Activated CD4-positive, alpha-beta memory T cell treated with anti-CD3 and anti-CD28 coated beads, Interleukin-2, amount 10 ng/mL, durations not matched to agents 7 days and 5 days (primary cell): ENCODE measurements around the gene IRF2. TPM values are rescaled to one million over a fixed set of nuclear protein-coding genes. Genes with fewer than 3 reads are reported as not detected.

ENCODE experiments used
- CTCF ChIA-PET: fragments of 350-600 bp; sonication (Branson Sonifier 250); formaldehyde crosslinking; loops from one replicate; lab custom pipeline; 2021; ENCODE audit warnings: antibody characterized with exemption, inconsistent platforms; lab: Charles Lee
- POLR2A ChIA-PET: fragments of 350-600 bp; sonication (Branson Sonifier 250); formaldehyde crosslinking; loops from one replicate; lab custom pipeline; 2021; ENCODE audit warnings: antibody characterized with exemption; lab: Charles Lee
- DNase-seq: peaks from one replicate; pipeline ENCODE4 v3.0.0-alpha.2; 2020
- H3K27ac Mint-ChIP-seq: one replicate; pipeline ENCODE4 v1.8.0; 2021; ENCODE audit warnings: mild to moderate bottlenecking, mixed read lengths
- H3K27me3 Mint-ChIP-seq: one replicate; pipeline ENCODE4 v1.8.0; 2021; ENCODE audit warnings: mixed read lengths
- H3K36me3 Mint-ChIP-seq: one replicate; pipeline ENCODE4 v1.8.0; 2021; ENCODE audit warnings: low read depth, mixed read lengths
- H3K4me1 Mint-ChIP-seq: one replicate; pipeline ENCODE4 v1.8.0; 2021; ENCODE audit warnings: mixed read lengths
- H3K4me3 Mint-ChIP-seq: one replicate; pipeline ENCODE4 v1.8.0; 2021; ENCODE audit warnings: mild to moderate bottlenecking, mixed read lengths
- H3K9me3 Mint-ChIP-seq: one replicate; pipeline ENCODE4 v1.8.0; 2021; ENCODE audit warnings: mixed read lengths
- total RNA-seq, 2 experiments: library from RNA; stranded (reverse); gene quantifications; one replicate each; pipeline ENCODE4 v1.2.3, GENCODE V29; 2021

The IRF2 gene
- total RNA-seq, 2 experiments from 2014 or later: 77.2 to 78.5 TPM

GRCh38 chr4:184434501-184435066, 39.8 kb downstream of the IRF2 start:
- POLR2A ChIA-PET: no interaction called here
- no peak for DNase-seq
- H3K4me3 Mint-ChIP-seq: no peak overlapping the region
- CTCF ChIA-PET: no interaction called here
- H3K36me3 Mint-ChIP-seq: peaks cover 45% of the 10 kb centered on the region
- no peak overlapping the region for H3K27ac Mint-ChIP-seq
- peaks cover 20% of the 10 kb centered on the region for H3K4me1 Mint-ChIP-seq
- H3K27me3 Mint-ChIP-seq: no peaks in the 10 kb centered on the region
- H3K9me3 Mint-ChIP-seq: no peaks in the 10 kb centered on the region

DNA sequence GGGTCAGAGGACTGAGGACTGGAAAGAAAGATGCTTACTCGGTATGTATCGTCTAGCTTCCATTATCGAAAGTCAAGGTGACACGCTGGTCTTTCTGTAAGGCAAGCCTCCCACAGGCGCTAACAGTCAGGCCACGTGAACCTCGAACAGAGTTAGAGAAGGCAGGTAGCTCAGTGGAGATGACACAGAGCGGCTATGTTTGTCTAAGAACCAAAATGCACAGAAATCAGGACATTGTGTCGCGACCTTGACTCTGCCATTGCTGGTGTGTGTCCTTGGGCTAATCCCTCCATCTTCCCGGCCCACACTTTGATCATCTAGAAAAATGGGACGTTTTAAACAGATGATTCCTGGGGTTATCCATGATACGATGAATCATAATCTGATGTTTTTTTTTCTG, 40.3 kb downstream of the IRF2 start:
- H3K36me3 Mint-ChIP-seq: peaks cover 46% of the 10 kb centered on the region
- peaks cover 22% of the 10 kb centered on the region for H3K4me1 Mint-ChIP-seq
- H3K27me3 Mint-ChIP-seq: no peaks in the 10 kb centered on the region
- POLR2A ChIA-PET: no interaction called here
- CTCF ChIA-PET: no interaction called here
- H3K27ac Mint-ChIP-seq: no peak overlapping the region
- no peaks in the 10 kb centered on the region for H3K9me3 Mint-ChIP-seq
- no peak for DNase-seq
- no peak overlapping the region for H3K4me3 Mint-ChIP-seq

DNA sequence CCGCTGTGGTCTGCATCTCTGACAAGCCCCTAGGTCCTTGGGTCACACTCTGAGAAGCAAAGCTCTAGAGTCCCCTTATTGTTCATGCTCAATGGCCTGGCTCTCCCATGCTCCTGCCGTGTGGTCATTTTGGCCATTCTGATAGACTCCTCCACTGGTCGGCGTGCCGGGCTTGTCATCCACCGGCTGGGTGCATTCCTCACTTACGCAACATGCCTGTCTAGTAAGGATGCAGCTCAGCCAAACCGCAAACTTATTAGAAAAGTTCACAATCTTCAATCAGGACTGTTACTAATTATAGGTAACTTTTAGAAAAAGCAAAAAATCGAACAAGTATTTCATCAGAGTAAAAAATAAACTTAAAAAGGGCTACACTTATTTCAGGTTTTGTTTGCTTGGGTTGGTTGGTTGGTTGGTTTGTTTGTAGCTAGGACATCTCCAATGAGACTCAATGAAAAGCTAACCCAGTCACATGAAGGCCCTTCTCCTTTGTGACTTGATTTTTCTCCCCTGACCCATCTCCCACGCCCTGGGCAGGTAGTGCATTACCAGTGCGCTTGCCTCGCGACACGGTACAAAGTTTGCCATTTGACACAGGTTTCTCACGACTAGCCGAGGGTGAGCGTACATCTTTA, 41.0 kb downstream of the IRF2 start:
- ChIA-PET POLR2A (interaction anchor here (1.0 to 1.1 kb wide), 2 partner anchors 11 to 16 kb away, joined by 3 read pairs; no protein-coding TSS in a partner anchor), CTCF (interaction anchor here (1.0 kb wide), 1 partner anchor 12 kb away, joined by 3 read pairs; no protein-coding TSS in a partner anchor)
- Mint-ChIP-seq H3K4me1 (peaks cover 26% of the 10 kb centered on the region), H3K36me3 (peaks cover 50% of the 10 kb centered on the region), H3K9me3 (no peaks in the 10 kb centered on the region), H3K27me3 (no peaks in the 10 kb centered on the region), H3K4me3 (no peak overlapping the region), H3K27ac (no peak overlapping the region)
- DNase-seq: no peak

DNA sequence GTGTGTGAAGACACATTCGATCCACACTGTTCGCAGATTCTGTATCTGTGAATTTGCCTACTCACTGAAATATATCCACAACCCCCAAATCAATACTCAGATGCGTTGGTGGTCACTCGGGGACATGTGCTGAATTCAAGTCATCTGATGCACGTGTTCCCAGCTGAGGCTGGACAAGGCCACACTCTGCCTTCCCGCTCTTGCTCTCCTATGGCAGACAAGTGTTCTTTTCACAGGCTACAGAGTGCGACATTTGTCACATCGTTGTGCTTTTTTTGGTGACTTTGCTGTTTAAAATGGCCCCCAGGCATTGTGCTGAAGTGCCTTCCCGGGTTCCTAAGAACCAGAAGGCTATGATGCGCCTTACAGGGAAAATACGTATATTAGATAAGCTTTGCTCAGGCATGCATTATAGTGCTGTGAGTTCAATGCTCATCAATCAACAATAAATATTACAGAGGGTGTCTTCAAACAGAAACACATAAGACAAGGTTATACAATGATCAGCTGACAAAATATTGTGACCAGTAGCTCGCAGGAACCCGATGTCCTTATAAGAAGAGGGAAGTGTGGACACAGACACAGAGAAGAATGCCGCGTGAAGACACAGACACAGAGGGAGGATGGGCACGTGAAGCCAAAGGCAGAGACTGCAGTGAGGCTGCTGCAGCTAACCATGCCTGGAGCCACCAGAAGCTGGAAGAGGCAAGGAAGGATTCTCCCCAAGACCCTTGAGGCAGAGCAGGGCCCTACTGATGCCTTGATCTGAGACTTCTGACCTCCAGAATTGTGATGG, 42.0 kb downstream of the IRF2 start:
- Mint-ChIP-seq H3K4me1 (peaks cover 30% of the 10 kb centered on the region), H3K4me3 (no peak overlapping the region), H3K27ac (no peak overlapping the region), H3K27me3 (no peaks in the 10 kb centered on the region), H3K9me3 (no peaks in the 10 kb centered on the region), H3K36me3 (peaks cover 58% of the 10 kb centered on the region)
- POLR2A ChIA-PET: interaction anchor here (1.0 to 1.1 kb wide), 2 partner anchors 10 to 15 kb away, joined by 3 read pairs; no protein-coding TSS in a partner anchor
- CTCF ChIA-PET: no interaction called here
- DNase-seq: no peak

DNA sequence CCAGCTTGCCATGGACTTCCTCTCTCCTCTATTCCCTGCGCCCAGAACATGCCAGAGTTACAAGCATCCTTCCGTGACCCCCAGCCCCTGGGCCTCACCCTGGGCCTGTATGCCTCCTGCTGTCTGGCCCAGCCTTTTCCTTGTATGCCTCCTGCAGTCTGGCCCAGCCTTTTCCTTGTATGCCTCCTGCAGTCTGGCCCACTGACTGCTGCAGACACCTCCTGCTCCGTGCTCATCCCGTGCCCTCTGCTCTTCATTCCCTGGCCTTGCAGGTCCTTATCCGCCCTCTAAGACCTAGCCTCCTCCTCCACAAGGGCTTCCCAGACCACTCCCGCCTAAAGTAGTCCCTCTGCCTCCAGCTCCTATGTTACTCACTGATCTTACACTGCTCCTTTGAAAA, 44.2 kb downstream of the IRF2 start:
- H3K27ac Mint-ChIP-seq: peak overlapping the region; percentile 55
- ChIA-PET POLR2A (interaction anchor here (1.4 kb wide), 1 partner anchor 9 kb away, joined by 4 read pairs; no protein-coding TSS in a partner anchor), CTCF (no interaction called here)
- H3K4me1 Mint-ChIP-seq: peaks cover 39% of the 10 kb centered on the region
- H3K27me3 Mint-ChIP-seq: no peaks in the 10 kb centered on the region
- H3K9me3 Mint-ChIP-seq: no peaks in the 10 kb centered on the region
- no peak overlapping the region for H3K4me3 Mint-ChIP-seq
- peaks cover 75% of the 10 kb centered on the region for H3K36me3 Mint-ChIP-seq
- no peak for DNase-seq

DNA sequence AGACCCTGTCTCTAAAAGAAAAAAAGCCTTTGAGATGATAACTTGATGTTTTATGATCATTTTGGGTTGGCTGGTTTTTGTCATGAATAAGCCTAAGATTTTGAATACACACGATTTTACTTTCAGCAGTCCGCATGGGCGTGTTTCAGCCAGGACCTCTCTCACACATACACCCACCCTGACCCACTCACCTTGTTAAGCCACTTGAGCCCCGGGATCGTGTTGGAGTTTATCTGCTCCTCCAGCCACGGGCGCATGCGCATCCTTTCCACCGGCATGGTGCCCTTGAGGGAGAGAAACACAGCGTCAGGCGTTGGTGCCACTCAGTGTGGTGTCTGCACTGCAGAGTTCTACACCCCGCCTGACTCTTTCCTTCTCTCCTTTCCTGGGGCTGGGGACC, 45.6 kb downstream of the IRF2 start:
- Mint-ChIP-seq H3K4me1 (peaks cover 47% of the 10 kb centered on the region), H3K9me3 (no peaks in the 10 kb centered on the region), H3K27me3 (no peaks in the 10 kb centered on the region), H3K4me3 (no peak overlapping the region), H3K27ac (no peak overlapping the region), H3K36me3 (peaks cover 75% of the 10 kb centered on the region)
- CTCF ChIA-PET: no interaction called here
- POLR2A ChIA-PET: interaction anchor here (1.0 kb wide), 1 partner anchor 30 kb away, joined by 3 read pairs; no protein-coding TSS in a partner anchor
- no peak for DNase-seq

- DNase-seq: no peak
- ChIA-PET CTCF (interaction anchor here (0.9 to 2.1 kb wide), 2 partner anchors 10 to 163 kb away, joined by 5 to 6 read pairs; no protein-coding TSS in a partner anchor), POLR2A (interaction anchor here (1.0 to 1.4 kb wide), 6 partner anchors 8 to 109 kb away, joined by 3 to 7 read pairs (median 3); no protein-coding TSS in a partner anchor)
- H3K9me3 Mint-ChIP-seq: no peaks in the 10 kb centered on the region
- H3K4me3 Mint-ChIP-seq: no peak overlapping the region
- no peaks in the 10 kb centered on the region for H3K27me3 Mint-ChIP-seq
- H3K36me3 Mint-ChIP-seq: peaks cover 78% of the 10 kb centered on the region
- H3K4me1 Mint-ChIP-seq: peaks cover 56% of the 10 kb centered on the region
- no peak overlapping the region for H3K27ac Mint-ChIP-seq
Measured at GRCh38 chr4:184427687-184428086, 46.7 kb downstream of the IRF2 start.

- ChIA-PET CTCF (interaction anchor here (0.9 to 2.1 kb wide), 3 partner anchors 10 to 166 kb away, joined by 3 to 6 read pairs (median 5); no protein-coding TSS in a partner anchor), POLR2A (interaction anchor here (1.0 to 1.4 kb wide), 5 partner anchors 9 to 109 kb away, joined by 3 to 7 read pairs (median 3); no protein-coding TSS in a partner anchor)
- DNase-seq: no peak
- peak overlapping the region; percentile 28 for H3K27ac Mint-ChIP-seq
- H3K4me3 Mint-ChIP-seq: no peak overlapping the region
- no peaks in the 10 kb centered on the region for H3K27me3 Mint-ChIP-seq
- no peaks in the 10 kb centered on the region for H3K9me3 Mint-ChIP-seq
- peaks cover 79% of the 10 kb centered on the region for H3K36me3 Mint-ChIP-seq
- H3K4me1 Mint-ChIP-seq: peaks cover 62% of the 10 kb centered on the region
Measured at GRCh38 chr4:184427093-184427492, 47.3 kb downstream of the IRF2 start.

DNA sequence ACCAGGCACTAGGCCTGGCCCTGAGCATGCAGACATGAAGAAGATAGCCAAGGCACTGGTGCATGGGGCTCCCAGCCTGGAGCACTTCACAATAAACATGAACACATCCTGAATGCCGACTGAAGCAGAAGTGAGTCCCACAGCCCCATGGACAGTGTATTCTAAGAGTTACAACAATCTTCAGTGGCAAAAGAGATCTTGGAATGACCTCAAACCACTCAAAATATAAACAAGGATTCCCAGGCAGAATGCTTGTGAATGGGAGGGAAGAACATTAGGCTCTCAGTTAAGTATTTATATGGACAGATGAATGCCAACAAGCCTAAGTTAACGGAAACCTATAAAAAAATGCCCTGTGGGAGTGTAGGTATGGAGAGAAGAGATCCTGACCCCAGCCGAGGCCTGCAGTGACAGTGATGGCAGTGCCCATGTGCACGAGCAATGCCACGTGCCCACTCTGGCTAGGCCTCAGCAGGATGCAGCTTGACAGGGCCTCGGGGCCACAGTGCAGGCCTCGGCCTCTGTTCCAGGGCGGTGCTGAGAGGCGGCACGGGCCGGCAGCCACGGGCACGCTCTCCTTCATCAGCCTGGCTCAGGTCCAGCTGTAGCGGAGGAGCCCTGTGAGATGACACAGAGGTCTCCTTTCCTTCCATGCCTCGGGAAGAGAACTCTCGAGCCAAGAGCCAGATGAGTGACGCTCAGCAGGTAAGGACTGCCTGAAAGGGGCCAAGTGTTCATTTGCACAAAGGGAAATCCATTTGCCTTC, 49.2 kb downstream of the IRF2 start:
- ChIA-PET POLR2A (no interaction called here), CTCF (no interaction called here)
- H3K27ac Mint-ChIP-seq: no peak overlapping the region

GRCh38 chr4:184424279-184424678, 50.1 kb downstream of the IRF2 start:
- peaks cover 76% of the 10 kb centered on the region for H3K4me1 Mint-ChIP-seq
- H3K36me3 Mint-ChIP-seq: peaks cover 84% of the 10 kb centered on the region
- POLR2A ChIA-PET: no interaction called here
- CTCF ChIA-PET: no interaction called here
- H3K4me3 Mint-ChIP-seq: no peak overlapping the region
- H3K27ac Mint-ChIP-seq: no peak overlapping the region
- no peaks in the 10 kb centered on the region for H3K27me3 Mint-ChIP-seq
- no peaks in the 10 kb centered on the region for H3K9me3 Mint-ChIP-seq
- no peak for DNase-seq

More for the DNA sequence above, 49.2 kb downstream of the IRF2 start:
- Mint-ChIP-seq H3K27me3 (no peaks in the 10 kb centered on the region), H3K4me3 (no peak overlapping the region), H3K9me3 (no peaks in the 10 kb centered on the region), H3K36me3 (peaks cover 82% of the 10 kb centered on the region), H3K4me1 (peaks cover 73% of the 10 kb centered on the region)
- DNase-seq: no peak

GRCh38 chr4:184423003-184423686, 51.2 kb downstream of the IRF2 start:
- DNase-seq: no peak
- POLR2A ChIA-PET: interaction anchor here (1.2 to 3.5 kb wide), 2 partner anchors 10 to 52 kb away, joined by 3 to 35 read pairs; partner anchors contain the start of gene IRF2
- Mint-ChIP-seq H3K36me3 (peaks cover 87% of the 10 kb centered on the region), H3K27me3 (no peaks in the 10 kb centered on the region), H3K4me3 (no peak overlapping the region), H3K9me3 (no peaks in the 10 kb centered on the region), H3K4me1 (peaks cover 81% of the 10 kb centered on the region), H3K27ac (peak overlapping the region; percentile 38)
- CTCF ChIA-PET: no interaction called here

DNA sequence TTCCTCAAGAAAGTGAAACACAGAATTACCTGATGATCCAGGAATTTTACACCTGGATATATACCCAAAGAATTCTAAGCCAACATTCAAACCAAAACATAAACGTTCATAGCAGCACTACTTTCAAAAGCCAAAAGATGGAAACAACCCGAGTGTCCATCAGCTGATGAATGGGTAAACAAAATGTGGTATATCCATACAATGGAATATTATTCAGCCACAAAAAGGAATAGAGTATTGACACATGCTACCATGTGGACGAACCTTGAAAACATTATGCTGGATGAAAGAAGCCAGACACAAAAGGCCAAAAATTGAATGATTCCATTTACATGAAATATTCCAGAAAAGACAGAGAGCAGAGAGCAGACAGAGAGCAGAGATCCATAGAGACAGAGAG, 52.0 kb downstream of the IRF2 start:
- CTCF ChIA-PET: interaction anchor here (1.0 kb wide), 1 partner anchor 13 kb away, joined by 3 read pairs; no protein-coding TSS in a partner anchor
- no peak for DNase-seq

More for the DNA sequence above, 52.0 kb downstream of the IRF2 start:
- Mint-ChIP-seq H3K27me3 (no peaks in the 10 kb centered on the region), H3K36me3 (peaks cover 86% of the 10 kb centered on the region), H3K4me1 (peaks cover 81% of the 10 kb centered on the region), H3K4me3 (no peak overlapping the region), H3K27ac (peak overlapping the region; percentile 98), H3K9me3 (no peaks in the 10 kb centered on the region)
- POLR2A ChIA-PET: interaction anchor here (1.2 to 3.5 kb wide), 7 partner anchors 11 to 154 kb away, joined by 3 to 35 read pairs (median 11); partner anchors contain the start of gene IRF2
